Hematopoietic multipotent progenitor cell (in vitro differentiated cells): ENCODE measurements around the gene HAVCR1. TPM values are rescaled to one million over a fixed set of nuclear protein-coding genes. Genes with fewer than 3 reads are reported as not detected.
"Not testable (repeated sequence)": the region's sequence is repeated elsewhere in the genome, so short reads cannot be mapped to it uniquely, and the experiment has no call there.

Experiments used
- DNase-seq, 3 donors: peaks; one replicate each; pipeline ENCODE4 v3.0.0-alpha.2; 2011 to 2015; ENCODE audit warnings: low read depth in 2 of 3, low spot score in 2 of 3
- total RNA-seq: library from RNA; depleted of rRNA; stranded (reverse); fragments of >200 nt; gene quantifications from one replicate; pipeline ENCODE4 v1.2.3, GENCODE V29; 2012

HAVCR1 gene
- 0.54 TPM for total RNA-seq

- DNase-seq: no peak
Measured at GRCh38 chr5:157059093-157059539, at the start of gene HAVCR1. Gene HAVCR1, minus strand, starts transcription at chr5:157059116. Its CDS starts 1,173 bp downstream, at chr5:157057943.

DNA sequence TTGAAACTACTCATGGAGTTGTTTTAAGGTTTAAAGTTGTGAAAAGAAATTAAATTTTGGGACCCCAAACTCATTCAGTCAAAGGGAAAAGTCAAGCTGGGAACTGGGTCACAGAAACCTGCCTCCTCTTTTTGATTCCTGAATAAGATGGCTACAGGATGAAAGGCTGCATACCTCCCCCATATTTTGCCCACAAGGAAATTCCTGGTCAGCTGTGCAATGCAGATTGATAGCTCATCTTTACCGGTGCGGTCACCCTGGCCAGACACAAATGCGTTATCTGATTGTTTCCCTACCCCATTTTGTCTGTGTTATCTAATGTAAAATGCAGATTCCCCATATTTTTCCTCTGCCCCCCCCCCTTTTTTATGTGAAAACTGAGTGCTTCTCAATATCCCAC lies 48.6 kb upstream of the HAVCR1 start:
- no peak for DNase-seq

GRCh38 chr5:157106630-157107461 lies 47.9 kb upstream of the HAVCR1 start:
- DNase-seq: peak in 2 of 3 donors; percentile 46

GRCh38 chr5:157100140-157100679 lies 41.3 kb upstream of the HAVCR1 start:
- no peak for DNase-seq

DNA sequence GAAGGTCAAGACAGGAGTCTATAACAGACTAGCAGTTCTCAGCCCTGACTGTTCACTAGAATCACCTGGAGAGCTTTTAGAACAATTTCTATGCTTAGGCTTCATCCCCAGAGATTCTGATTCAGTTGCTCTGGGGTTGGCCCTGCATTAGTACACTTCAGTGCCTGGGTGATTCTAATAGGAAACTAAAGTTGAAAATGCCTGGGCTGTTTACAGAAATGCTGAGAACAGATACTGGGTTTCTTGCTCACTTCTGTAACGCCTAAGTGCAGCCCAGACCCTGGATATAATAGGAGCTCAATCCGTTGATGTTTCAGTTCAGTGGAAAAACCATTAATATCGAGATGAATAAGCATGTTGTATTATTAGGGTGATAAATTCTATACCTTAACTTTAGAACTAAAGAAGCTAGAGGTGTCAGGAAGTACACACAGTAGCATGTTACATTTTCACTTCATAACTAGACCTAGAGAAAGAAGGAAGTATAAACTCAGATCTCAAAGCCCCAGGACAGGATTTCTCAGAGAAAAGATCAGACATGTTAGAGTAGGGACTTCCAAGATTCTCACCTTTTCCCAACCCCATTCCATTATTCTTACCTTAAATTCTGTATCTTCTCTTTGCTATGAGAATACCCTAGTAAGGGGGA lies 29.6 kb upstream of the HAVCR1 start:
- DNase-seq: no peak

DNA sequence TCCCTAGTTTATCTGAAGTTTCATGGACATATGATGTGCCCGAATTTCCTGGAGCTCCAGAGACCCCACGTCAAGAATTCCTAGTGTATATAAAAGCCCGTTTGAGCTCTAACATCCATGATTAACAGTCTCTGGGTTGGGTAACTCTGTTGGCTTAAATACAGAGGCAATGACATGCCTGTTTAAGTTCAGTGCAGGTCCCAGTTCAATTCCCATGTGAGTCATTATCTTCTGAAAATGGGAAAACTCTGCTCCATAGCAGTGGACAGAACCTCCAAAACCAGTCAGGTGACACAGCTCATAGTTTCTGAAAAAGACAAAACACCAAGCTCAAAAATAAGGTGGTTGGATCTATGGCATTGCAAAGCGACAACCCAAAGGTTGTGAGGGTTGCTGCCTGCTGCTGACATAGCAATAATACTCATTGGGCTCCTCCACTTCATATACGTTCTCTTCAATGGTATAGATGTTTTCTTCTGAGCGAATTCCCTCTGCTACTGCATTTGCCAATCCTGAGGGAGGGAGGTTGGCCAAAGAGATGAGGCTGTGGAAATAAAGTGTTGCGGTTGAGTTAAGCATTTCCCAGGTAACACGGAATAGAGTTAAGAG lies 27.9 kb upstream of the HAVCR1 start:
- no peak for DNase-seq

GRCh38 chr5:157085930-157086329 lies 27.0 kb upstream of the HAVCR1 start:
- no peak for DNase-seq

DNA sequence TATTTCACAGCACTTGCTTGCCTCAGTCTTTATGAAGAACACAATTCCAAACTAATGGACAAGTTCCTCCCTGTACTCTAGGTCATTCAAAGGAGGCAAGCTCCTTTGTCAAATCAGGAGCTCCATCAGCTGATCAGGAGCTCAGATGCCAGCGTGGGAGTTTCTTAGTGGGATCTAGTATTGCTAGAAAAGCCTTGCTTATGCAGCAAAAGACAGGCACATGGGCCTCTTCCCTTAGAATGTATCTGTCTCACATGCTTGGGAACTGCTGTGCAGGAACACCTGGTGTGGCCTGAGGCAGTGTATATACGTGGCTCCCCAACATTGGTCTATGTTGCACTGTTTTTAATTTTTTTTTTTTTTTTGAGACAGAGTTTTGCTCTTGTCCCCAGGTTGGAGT lies 21.4 kb upstream of the HAVCR1 start:
- DNase-seq: no peak

GRCh38 chr5:157076558-157076957 lies 17.6 kb upstream of the HAVCR1 start:
- no peak for DNase-seq

DNA sequence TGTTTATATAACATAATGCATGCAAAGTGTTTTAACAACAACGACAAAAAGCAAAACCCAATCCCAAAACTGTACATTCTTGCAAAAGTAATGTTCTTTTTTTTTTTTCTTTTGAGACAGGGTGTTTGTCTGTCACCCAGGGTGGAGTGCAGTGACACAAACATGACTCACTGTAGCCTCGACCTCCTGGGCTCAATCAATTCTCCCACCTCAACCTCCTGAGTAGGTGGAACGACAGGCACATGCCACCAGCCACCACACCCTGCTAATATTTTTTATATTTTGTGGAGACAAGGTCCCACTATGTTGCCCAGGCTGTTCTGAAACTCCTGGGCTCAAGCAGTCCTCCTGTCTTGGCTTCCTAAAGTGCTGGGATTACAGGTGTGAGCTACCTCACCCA lies 13.6 kb upstream of the HAVCR1 start:
- DNase-seq: no peak

DNA sequence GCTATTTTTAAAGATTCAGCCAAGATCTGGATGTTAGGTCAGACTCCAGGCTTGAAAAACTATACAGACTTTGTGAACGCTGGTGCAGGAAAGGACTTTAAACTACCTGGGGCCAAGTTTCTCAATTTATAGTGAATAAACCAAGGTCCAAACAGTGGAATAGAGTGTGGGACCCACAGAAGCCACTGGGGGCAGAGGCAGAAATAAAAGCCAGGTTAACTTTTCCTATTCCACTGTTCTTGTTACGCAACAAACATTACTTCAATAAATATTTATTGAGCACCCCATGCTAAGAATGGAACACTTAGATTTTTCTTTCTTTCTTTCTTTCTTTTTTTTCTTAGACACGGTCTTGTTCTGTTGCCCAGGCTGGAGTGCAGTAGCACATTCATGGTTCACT lies 11.0 kb upstream of the HAVCR1 start:
- no peak for DNase-seq

- no peak for DNase-seq
Measured at GRCh38 chr5:157068785-157069184, 9.9 kb upstream of the HAVCR1 start.

DNA sequence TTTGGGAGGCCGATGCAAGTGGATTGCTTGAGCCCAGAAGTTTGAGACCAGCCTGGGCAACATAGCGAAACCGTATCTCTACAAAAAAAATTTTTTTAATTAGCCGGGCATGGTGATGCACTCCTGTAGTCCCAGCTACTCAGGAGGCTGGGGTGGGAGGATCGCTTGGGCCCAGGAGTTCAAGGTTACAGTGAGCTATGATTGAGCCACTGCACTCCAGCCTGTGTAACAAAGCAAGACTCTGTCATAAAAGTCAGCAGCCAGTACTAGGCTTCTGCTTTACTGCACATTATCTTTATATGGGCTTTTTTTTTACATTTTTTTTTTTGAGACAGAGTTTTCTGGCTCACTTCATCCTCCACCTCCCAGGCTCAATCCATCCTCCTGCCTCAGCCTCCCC lies 9.4 kb upstream of the HAVCR1 start:
- no peak for DNase-seq

DNA sequence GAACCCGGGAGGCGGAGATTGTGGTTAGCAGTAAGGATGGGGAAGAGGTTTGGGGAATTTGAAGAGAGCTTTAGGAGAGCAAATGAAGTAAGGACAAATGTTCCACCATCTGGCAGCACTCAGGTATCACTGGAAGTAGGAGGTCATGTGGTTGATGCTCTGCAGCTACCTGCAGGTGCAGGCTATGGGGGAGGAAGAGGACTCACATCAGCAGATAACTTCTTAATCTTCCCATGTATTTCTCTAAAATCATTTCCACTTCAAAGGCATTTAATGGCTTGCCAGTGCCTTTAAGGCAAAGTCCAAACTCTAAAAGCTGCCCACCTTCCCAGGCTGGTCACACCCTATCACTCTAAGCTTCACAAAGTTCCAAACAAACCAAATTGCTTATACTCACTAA lies 8.1 kb upstream of the HAVCR1 start:
- DNase-seq: no peak

DNA sequence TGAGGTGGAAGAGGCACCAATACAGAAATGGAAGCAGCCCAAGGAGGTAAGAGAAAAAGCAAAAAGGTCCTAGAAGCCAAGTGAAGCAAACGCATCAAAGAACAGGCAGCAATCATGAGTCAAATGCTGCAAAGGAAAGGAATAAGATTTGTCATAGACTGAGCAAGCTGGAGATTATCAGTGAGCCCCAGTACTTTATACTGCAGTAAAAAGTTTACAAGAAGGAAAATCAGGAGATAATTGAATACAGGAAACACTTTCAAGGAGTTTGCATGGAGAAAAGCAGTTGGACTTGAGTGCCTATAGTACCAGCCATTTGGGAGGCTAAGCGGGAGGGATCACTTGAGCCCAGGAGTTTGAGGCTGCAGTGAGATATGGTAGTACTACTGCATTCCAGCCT lies 7.2 kb upstream of the HAVCR1 start:
- DNase-seq: no peak

DNA sequence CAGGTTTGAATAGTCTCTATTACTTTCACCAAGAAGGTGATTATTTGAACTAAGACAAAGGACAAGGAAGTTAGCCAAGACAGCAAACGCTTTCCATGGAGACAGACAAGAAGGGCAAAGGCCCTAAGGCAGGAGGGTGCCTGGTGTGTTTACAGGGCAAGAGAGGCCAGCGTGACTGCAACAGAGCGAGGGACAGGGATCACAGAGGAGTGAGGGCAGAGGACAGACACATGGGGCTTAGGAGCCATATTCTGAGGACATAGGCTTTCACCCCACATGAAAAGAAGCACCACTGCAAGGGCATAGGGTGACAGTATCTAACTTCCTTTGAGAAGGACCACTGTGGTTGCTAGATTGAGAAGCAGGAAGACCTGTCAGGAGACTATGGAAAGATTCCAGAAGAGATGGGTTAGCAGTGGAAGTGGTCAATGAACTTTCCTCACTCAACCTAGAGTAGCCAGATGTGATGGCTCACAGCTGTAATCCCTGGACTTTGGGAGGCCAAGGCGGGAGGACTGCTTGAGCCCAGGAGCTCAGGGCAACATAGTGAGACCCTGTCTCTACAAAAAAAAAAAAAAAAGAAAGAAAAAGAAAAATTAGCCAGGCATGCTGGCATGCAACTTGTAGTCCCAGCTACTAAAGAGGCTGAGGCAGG lies 5.0 kb upstream of the HAVCR1 start:
- DNase-seq: no peak

GRCh38 chr5:157059891-157060290 lies 975 bp upstream of the HAVCR1 start:
- no peak for DNase-seq

GRCh38 chr5:157057459-157058370 lies 1.2 kb downstream of the HAVCR1 start:
- DNase-seq: no peak

- DNase-seq: not testable (repeated sequence)
Measured at GRCh38 chr5:157056848-157057247, 2.1 kb downstream of the HAVCR1 start.
